HUES48 (cell line): ENCODE results near the gene SPART.

ENCODE experiments used
- H3K27ac ChIP-seq: one replicate; pipeline ENCODE4 v1.7.0; 2013; ENCODE audit warnings: low read depth, low read length, inconsistent platforms
- H3K27me3 ChIP-seq: 2 replicates; pipeline ENCODE4 v1.6.1; 2013; ENCODE audit warnings: mild to moderate bottlenecking, low read length; ENCODE audit not compliant: control insufficient read depth, insufficient read depth
- H3K36me3 ChIP-seq: 2 replicates; pipeline ENCODE4 v1.6.1; 2013; ENCODE audit warnings: low read length; ENCODE audit not compliant: control insufficient read depth, insufficient read depth
- H3K4me1 ChIP-seq: 2 replicates; pipeline ENCODE4 v1.6.1; 2013; ENCODE audit warnings: mild to moderate bottlenecking, low read length; ENCODE audit not compliant: control insufficient read depth, insufficient read depth
- H3K4me3 ChIP-seq: 2 replicates; pipeline ENCODE4 v1.5.1; 2013; ENCODE audit warnings: mild to moderate bottlenecking, low read depth, low read length
- H3K9ac ChIP-seq: 2 replicates; pipeline ENCODE4 v1.6.1; 2013; ENCODE audit warnings: mild to moderate bottlenecking, low read depth, low read length, moderate library complexity
- H3K9me3 ChIP-seq: 2 replicates; pipeline ENCODE4 v1.6.1; 2013; ENCODE audit warnings: low read length; ENCODE audit not compliant: control insufficient read depth, insufficient read depth

The SPART gene

DNA sequence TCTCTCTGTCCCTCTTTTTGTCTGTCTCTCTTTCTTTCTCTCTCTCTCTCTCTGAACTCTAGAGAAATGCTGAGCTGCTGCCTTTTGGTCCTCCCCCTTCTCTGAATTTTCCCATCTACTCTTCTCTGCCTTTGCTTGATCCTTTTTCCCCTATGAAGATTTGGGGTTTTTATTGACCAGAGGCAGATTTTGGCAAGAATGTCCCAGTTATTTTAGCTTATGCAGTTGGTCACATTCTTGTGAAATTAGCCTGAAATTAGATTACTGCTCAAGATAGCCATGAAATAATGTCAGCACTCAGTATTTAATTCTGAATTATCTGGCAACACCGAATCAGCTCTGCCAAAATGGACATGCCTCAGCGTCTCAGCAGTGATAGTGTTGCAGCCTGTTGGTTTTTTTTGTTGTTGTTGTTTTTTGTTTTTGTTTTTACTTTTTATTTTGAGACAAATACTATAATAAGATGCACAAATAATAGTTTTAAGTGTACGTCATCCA is 17.2 kb upstream of the SPART start:
- no peak overlapping the region for H3K27ac ChIP-seq
- no peaks in the 10 kb centered on the region for H3K27me3 ChIP-seq
- no peaks in the 10 kb centered on the region for H3K9me3 ChIP-seq
- H3K9ac ChIP-seq, result no peak overlapping the region
- no peak overlapping the region for H3K4me3 ChIP-seq
- peaks cover 3% of the 10 kb centered on the region; the same call in 1 of the 2 replicates for H3K4me1 ChIP-seq
- H3K36me3 ChIP-seq, result peaks cover 11% of the 10 kb centered on the region

DNA sequence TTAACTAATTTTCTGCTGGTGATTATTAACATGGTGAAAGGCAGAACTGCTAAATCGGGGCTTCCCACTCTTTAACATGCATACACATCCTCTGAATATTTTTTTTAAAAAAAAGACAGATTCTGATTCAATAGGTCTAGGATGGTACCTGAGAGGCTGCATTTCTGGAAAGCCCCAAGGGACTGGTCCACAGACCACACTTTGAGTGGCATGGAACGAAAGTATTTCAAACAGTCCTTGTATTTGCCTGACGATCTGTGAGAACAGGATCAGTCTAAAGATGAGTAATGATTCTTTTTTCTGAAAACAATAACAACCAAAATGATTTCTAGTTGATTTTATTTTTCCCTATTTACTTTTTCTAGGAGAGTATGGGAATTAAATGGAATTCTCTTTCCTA is 16.7 kb upstream of the SPART start:
- no peak overlapping the region for H3K27ac ChIP-seq
- no peaks in the 10 kb centered on the region for H3K9me3 ChIP-seq
- peaks cover 3% of the 10 kb centered on the region; the same call in 1 of the 2 replicates for H3K4me1 ChIP-seq
- peaks cover 11% of the 10 kb centered on the region for H3K36me3 ChIP-seq
- no peak overlapping the region for H3K4me3 ChIP-seq
- no peak overlapping the region for H3K9ac ChIP-seq
- H3K27me3 ChIP-seq, result no peaks in the 10 kb centered on the region

DNA sequence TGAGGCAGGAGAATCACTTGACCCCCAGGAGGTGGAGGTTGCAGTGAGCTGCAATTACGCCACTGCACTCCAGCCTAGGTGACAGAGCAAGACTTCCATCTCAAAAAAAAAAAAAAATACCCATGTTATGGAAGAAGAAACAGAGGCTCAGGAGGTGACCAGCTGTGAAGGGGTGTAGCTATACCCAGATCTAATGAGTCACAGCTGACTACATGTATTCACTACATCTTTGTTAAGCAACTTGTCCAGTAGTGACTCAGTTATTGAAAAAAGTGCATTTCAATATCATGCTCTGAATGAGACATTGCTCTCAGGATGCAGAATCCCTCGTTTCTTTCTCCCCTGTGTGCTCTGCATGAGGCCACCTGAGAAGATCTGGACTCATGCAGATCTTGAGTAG is 16.1 kb upstream of the SPART start:
- no peak overlapping the region for H3K9ac ChIP-seq
- H3K36me3 ChIP-seq, result peaks cover 11% of the 10 kb centered on the region
- H3K4me3 ChIP-seq, result no peak overlapping the region
- H3K27ac ChIP-seq, result no peak overlapping the region
- H3K4me1 ChIP-seq, result peaks cover 3% of the 10 kb centered on the region; the same call in 1 of the 2 replicates
- H3K27me3 ChIP-seq, result peaks cover 6% of the 10 kb centered on the region; the same call in 1 of the 2 replicates
- H3K9me3 ChIP-seq, result no peaks in the 10 kb centered on the region

DNA sequence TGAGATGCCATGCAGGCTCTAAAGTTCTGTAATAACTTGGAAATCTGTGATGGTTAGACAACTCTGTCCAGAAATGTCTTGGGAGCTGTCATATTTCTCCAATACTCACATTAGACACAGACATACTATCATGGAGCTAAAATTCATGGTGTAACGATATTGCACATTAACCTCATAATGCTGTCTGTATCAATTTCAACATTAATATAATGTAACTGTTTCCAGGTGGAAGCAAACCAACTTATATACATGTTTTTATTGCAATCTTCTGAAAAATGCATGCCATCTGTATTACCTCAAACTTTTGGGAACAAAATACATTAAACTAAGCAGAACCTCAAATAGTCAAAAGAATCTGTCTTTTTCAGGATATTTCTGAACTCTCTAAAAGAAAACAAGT is 14.7 kb upstream of the SPART start:
- Histone ChIP-seq H3K36me3 (peaks cover 4% of the 10 kb centered on the region; the same call in 1 of the 2 replicates), H3K9me3 (no peaks in the 10 kb centered on the region), H3K4me1 (no peaks in the 10 kb centered on the region), H3K4me3 (no peak overlapping the region), H3K9ac (no peak overlapping the region), H3K27ac (no peak overlapping the region), H3K27me3 (peaks cover 12% of the 10 kb centered on the region; the same call in 1 of the 2 replicates)

DNA sequence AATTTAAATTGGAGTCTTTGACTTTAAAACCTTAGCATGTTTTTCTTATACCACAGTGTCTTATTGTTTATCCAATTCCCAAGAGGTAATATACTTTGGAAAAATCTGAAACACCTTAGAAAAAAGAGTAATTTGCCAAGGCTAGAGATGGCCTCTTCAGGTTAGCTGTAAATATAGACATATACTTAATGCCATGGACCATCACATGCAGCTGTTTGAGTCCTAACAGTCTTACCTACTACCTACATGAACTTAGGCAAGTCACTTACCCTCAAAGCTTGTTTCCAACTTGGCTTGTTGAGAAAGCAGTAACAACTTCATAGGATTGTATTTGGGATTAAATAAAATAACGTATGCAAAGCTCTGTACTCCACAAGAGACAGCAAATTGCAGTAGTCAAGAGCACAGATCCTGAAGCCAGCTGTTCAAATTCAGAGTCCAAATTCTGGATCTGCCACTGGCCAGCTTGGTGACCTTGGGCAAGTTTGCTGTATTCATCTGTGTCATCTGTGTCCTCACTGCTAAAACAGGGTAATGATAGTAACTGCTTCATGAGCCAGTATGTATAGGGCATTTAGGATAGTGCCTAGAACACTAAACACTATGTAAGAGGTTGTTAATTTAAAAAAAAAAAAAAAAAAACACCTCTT is 13.2 kb upstream of the SPART start:
- Histone ChIP-seq H3K9ac (no peak overlapping the region), H3K4me1 (no peaks in the 10 kb centered on the region), H3K4me3 (no peak overlapping the region), H3K27ac (no peak overlapping the region), H3K36me3 (no peaks in the 10 kb centered on the region), H3K9me3 (no peaks in the 10 kb centered on the region), H3K27me3 (peaks cover 17% of the 10 kb centered on the region)

DNA sequence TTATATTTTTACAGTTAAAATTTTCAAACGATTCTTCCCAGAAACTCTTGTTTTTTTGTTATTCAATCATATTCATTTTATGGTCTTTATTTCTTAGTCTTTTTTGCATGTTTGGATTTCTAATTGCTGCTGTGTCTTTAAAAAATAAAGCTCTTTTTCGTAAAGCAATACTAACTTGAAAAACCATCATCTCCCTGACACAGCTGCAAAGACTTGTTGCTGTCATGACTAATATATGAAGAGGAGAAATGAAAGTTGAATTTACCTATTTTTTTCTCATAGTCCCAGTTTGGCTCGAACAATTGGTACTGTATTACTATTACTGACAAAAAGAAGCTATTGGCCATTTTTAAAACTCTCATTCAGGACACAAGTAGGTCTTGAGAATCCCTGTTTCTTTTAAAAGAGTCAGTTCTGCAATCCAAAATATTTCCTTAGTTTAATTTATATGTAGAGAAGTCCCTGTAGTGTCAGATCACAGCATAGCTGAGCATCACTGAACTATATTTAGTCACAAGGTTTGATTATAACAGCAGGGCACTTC is 12.1 kb upstream of the SPART start:
- peaks cover 27% of the 10 kb centered on the region for H3K27me3 ChIP-seq
- no peaks in the 10 kb centered on the region for H3K4me1 ChIP-seq
- H3K9ac ChIP-seq, result no peak overlapping the region
- no peaks in the 10 kb centered on the region for H3K36me3 ChIP-seq
- no peak overlapping the region for H3K27ac ChIP-seq
- H3K9me3 ChIP-seq, result no peaks in the 10 kb centered on the region
- H3K4me3 ChIP-seq, result no peak overlapping the region

DNA sequence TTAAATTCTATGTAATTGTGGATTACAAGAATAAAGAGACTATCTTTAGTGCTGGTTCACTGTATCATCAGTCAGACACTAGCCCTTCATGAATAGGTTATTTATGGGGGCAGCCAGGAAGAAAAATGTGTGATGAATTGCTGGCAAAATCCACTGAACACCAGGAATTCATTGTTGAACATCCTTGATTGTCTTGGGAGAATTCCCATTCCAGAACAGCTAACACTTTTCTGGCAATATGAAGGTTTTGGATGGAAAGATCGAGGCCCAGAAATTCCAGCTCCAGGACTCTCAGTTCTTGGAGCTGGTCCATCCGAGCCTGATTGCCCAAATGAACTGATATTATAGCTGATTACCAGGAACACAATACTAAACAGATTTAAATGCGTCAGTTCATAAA is 11.5 kb upstream of the SPART start:
- H3K36me3 ChIP-seq, result no peaks in the 10 kb centered on the region
- no peak overlapping the region for H3K9ac ChIP-seq
- no peak overlapping the region for H3K4me3 ChIP-seq
- H3K27me3 ChIP-seq, result peaks cover 27% of the 10 kb centered on the region
- H3K9me3 ChIP-seq, result no peaks in the 10 kb centered on the region
- H3K4me1 ChIP-seq, result no peaks in the 10 kb centered on the region
- no peak overlapping the region for H3K27ac ChIP-seq

DNA sequence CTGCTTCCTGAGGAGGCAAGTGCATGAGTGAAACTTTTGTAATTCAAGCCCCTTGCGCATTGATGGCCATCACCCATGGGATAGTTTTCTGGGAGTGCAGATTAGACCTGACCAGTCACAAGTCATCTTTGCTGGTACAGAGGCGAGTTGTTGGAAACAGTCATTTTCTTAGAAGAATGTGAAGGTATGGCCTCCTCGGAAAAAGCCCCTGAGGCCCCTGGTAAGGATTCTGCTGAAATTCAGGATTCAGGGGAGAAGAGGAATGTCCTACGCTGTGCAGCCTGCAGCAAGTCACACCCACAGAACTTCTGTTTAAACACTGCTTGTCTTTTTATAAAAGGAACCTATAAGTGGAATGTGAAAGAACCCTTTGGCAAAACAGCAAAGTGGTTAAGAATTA is 11.0 kb upstream of the SPART start:
- Histone ChIP-seq H3K27ac (no peak overlapping the region), H3K27me3 (peaks cover 27% of the 10 kb centered on the region), H3K4me1 (no peaks in the 10 kb centered on the region), H3K9ac (no peak overlapping the region), H3K4me3 (no peak overlapping the region), H3K9me3 (no peaks in the 10 kb centered on the region), H3K36me3 (no peaks in the 10 kb centered on the region)

DNA sequence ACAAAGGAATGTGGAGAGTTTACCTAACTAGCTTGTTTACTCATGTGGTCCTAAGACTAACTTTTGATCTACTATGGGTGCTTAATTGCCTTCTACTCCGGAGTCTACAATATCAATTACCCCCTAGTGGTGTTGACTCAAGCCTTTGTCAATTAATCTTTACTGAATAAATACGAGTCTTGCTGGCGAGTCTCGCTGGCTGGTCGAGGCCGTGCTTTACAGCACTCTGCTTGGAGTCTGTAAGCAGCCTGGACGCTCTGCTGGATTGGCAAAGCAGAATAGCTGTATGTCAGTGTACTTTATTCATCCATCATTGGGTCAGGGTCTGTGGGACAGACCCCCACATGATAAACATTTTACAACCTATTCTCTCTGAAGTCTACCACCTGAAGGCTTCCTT is 9.9 kb upstream of the SPART start:
- Histone ChIP-seq H3K4me3 (no peak overlapping the region), H3K4me1 (no peaks in the 10 kb centered on the region), H3K27me3 (peaks cover 27% of the 10 kb centered on the region), H3K27ac (no peak overlapping the region), H3K9me3 (no peaks in the 10 kb centered on the region), H3K9ac (no peak overlapping the region), H3K36me3 (no peaks in the 10 kb centered on the region)

DNA sequence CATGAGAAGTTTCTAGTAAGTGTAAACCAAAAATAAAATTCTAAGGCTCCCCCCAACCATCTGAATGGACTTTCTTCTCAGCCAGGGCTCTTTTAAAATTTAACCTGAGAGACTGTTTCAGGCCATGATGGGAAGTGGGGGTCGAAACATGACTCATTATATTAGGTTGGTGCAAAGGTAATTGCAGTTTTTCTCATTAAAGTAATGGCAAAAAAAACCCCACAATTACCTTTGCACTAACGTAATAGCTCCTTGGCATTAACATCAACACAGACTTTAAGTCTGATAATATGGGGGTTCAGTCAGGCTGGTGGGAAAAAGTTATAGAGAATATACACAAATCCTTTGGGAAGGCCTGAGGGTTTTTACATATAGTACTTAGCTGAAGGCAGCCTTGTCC is 9.4 kb upstream of the SPART start:
- Histone ChIP-seq H3K9me3 (no peaks in the 10 kb centered on the region), H3K4me1 (no peaks in the 10 kb centered on the region), H3K9ac (no peak overlapping the region), H3K4me3 (no peak overlapping the region), H3K36me3 (no peaks in the 10 kb centered on the region), H3K27ac (peak overlapping the region; percentile 39), H3K27me3 (peaks cover 27% of the 10 kb centered on the region)

DNA sequence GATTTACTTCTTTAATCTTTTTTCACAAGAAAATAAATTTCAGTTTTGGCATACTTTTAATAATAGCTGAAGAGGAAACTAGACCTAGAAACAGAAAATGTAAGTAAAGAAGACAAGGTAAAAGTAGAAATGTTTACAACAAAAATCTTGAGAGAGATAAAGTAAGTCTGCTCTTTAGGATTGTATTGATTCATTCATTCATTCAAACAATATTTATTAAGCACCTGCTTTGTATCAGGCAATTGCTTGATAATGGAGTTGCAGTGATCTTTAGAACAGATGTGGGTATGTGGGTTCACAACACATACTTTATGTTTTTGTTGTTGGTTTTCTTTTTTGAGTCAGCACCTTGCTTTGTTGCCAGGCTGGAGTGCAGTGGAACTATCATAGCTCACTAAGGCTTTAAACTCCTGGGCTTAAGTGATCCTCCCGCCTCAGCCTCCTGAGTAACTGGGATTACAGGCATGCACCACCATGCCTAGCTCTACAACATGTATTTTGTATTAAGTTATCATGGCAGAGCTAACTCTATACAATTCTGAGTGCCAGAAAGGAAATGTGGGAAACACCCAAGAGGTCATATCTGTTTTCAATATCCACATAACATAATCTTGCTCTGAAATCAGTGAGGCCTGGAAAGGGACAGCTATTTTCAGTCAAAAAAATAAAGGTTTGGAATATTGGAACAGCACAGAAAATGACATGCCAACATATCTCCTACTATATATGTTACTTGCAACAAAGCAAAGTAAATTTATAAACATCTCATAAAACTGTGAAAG is 8.8 kb upstream of the SPART start:
- Histone ChIP-seq H3K4me1 (no peaks in the 10 kb centered on the region), H3K27me3 (peaks cover 27% of the 10 kb centered on the region), H3K9ac (no peak overlapping the region), H3K27ac (peak overlapping the region; percentile 39), H3K36me3 (no peaks in the 10 kb centered on the region), H3K9me3 (no peaks in the 10 kb centered on the region), H3K4me3 (no peak overlapping the region)
